ENCODE results near the gene NLRC4. TPM values are rescaled to one million over a fixed set of nuclear protein-coding genes. Genes with fewer than 3 reads are reported as not detected.

NLRC4 gene
- total and polyA plus RNA-seq, 9 of the 15 experiments (the other 6 are each of a cell fraction or from before 2014, with no cell fraction given), result 0.03 to 0.18 (median 0.06) TPM; not detected in 2

- TF ChIP-seq CHD1 (IDR thresholded peaks at IDR 0.05; ENCODE audit: low read length) (no peak), MAX (CRISPR knock-in tag; IDR thresholded peaks at IDR 0.05) (no peak), SOX6 (IDR thresholded peaks at IDR 0.05) (peak; percentile 56), ZNF695 (CRISPR knock-in tag; IDR thresholded peaks at IDR 0.05) (no peak)
Measured at GRCh38 chr2:32289165-32289999, 24.7 kb upstream of the NLRC4 start (continued).

- TSS peak; percentile 2 for BruUV-seq (replicated peaks)
- Histone ChIP-seq H3K27ac (ENCODE audit: extremely low read depth, low read depth, low read length) (no peak overlapping the region), H3K27me3 (ENCODE audit: control insufficient read depth in 2 of 2, insufficient read depth in 2 of 2, low read length in 2 of 2) (no peaks in the 10 kb centered on the region), H3K9me1 (ENCODE audit: control insufficient read depth, insufficient read depth, low read length) (no peaks in the 10 kb centered on the region), H4K20me1 (replicated peaks; ENCODE audit: control insufficient read depth, insufficient read depth, low read length) (no peaks in the 10 kb centered on the region), H3K9me3 (replicated peaks; ENCODE audit: control insufficient read depth, insufficient read depth, low read depth, low read length) (no peaks in the 10 kb centered on the region), H3K79me2 (ENCODE audit: control insufficient read depth, insufficient read depth, low read length) (peaks cover 25% of the 10 kb centered on the region), H3K36me3 (ENCODE audit: control insufficient read depth, insufficient read depth, low read length) (peaks cover 12% of the 10 kb centered on the region; the same call in 1 of the 3 replicates), H3K4me2 (ENCODE audit: insufficient read depth, low read length) (no peak overlapping the region), H2AFZ (ENCODE audit: low read depth, low read length) (no peak overlapping the region), H3K9ac (ENCODE audit: insufficient read depth in 1 of 2, low read depth in 2 of 2, low read length in 2 of 2) (no peak overlapping the region), H3K4me3 (no peak overlapping the region), H3K4me1 (replicated peaks in 1 of 2; ENCODE audit: control insufficient read depth in 2 of 2, insufficient read depth in 2 of 2, low read length in 2 of 2) (no peaks in the 10 kb centered on the region; a peak in 1 of 5 replicates)
- FAIRE-seq (no peak), DNase-seq (ENCODE audit: extremely low read depth in 1 of 4, low spot score in 3 of 4) (no peak), ATAC-seq (no peak)
- CTCF ChIA-PET (ENCODE audit: low intra/inter-chr PET ratio), result no interaction called here
- WGBS (ENCODE audit: insufficient coverage, low coverage, missing lambda C conversion rate), result 76% methylated on average over 2 of the region's 2 CpGs
- in situ Hi-C loops (cut with MboI), result no loop called here
- POLR2A ChIA-PET, result interaction anchor here (0.6 to 1.0 kb wide), 2 partner anchors 15 to 94 kb away, joined by 3 to 4 read pairs; no protein-coding TSS in a partner anchor
- intact Hi-C loops (cut with micrococcal nuclease), result no loop called here
- TF ChIP-seq HBP1 (CRISPR knock-in tag; IDR thresholded peaks at IDR 0.05), result no peak
- no peak for TF ChIP-seq AFF1 (IDR thresholded peaks at IDR 0.05; ENCODE audit: low read depth in 1 of 2, partially characterized antibody in 2 of 2)
- TF ChIP-seq TCF3 (CRISPR knock-in tag; IDR thresholded peaks at IDR 0.05), result no peak
- TF ChIP-seq SRF (CRISPR knock-in tag; IDR thresholded peaks at IDR 0.05), result no peak
- TF ChIP-seq ZNF280B (CRISPR knock-in tag; IDR thresholded peaks at IDR 0.05), result no peak
- no peak for TF ChIP-seq ETV1 (tag; conservative IDR thresholded peaks at IDR 0.05; ENCODE audit: low read depth)
- no peak for TF ChIP-seq CREM (IDR thresholded peaks at IDR 0.05; ENCODE audit: low read depth)
- TF ChIP-seq HNRNPLL (IDR thresholded peaks at IDR 0.05; ENCODE audit: low read depth, low read length, poor library complexity, severe bottlenecking), result no peak
- TF ChIP-seq ZNF384 (IDR thresholded peaks at IDR 0.05; ENCODE audit: low read depth, low read length), result no peak
Measured at GRCh38 chr2:32284321-32284720, 19.6 kb upstream of the NLRC4 start.
